ENCODE results near the gene HDGFL2.

The HDGFL2 gene

GRCh38 chr19:4444765-4445741 lies 27.0 kb upstream of the HDGFL2 start:
- DNase-seq (ENCODE audit: low read depth, low spot score), result no peak

- DNase-seq (ENCODE audit: low read depth, low spot score), result no peak
Observed at GRCh38 chr19:4445963-4446703, 26.0 kb upstream of the HDGFL2 start.

DNA sequence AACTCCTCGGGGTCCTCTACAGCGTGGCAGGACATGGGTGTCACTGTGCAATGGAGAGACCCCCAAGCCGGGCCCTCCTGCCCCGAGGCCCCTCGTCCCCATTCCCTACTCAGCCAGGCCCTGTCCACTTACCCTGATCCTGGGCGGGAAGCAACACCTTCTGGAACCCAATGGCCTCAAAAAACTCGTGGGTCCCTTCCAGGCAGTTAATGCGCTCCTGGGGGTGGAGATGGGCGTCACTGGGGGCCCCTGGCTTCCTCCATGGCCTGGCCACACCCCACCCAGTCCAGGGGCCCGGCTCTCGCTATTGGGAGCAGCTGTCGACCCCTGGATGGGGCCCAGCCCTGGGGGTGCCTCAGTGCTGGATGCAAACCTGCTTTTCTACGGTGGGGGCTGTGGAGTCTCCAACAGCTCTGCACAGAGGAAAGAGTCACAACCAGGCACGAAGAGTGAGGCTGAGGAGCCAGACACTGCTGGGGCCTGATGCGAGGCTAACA lies 25.3 kb upstream of the HDGFL2 start:
- no peak for DNase-seq (ENCODE audit: low read depth, low spot score)

DNA sequence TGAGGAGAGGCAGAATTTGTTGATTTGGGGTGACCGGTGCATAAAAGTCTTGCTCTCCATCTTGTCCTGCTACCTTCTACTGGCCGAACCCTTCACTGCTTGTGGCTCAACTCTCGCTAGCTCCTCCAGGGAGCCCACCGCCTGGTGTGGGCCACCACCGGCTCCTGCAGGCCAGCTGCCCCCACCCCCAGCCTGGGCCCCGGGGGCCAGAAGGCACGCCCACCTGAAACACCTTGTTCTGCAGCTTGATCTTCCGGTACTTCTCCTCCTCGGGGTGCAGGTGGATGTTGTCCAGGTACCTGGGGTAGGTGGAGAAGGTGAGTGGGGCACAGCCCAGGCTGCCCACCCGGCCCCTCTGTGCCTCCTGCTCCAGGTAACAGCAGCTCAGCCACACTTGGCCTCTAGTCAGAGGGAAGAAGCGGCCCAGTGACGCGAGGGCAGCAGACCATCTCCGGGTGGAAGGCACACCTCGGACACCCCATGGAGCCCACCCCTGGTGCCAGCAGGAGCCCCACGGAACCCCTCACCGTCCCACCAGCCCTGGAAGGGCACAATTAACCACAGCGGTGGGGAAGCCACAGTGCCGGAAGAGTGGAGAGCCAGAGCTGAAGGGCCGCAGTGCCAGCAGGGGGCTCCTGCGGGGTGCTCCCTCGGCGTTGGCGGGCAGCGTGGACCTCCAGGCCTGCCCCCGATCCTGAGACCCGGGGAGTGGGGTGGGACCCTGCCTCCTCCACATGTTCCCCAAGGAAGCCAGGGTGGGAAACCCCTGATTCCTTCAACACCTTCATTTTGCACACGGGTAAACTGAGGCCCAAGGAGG lies 24.6 kb upstream of the HDGFL2 start:
- no peak for DNase-seq (ENCODE audit: low read depth, low spot score)

GRCh38 chr19:4448147-4448985 lies 23.7 kb upstream of the HDGFL2 start:
- DNase-seq (ENCODE audit: low read depth, low spot score), result no peak

DNA sequence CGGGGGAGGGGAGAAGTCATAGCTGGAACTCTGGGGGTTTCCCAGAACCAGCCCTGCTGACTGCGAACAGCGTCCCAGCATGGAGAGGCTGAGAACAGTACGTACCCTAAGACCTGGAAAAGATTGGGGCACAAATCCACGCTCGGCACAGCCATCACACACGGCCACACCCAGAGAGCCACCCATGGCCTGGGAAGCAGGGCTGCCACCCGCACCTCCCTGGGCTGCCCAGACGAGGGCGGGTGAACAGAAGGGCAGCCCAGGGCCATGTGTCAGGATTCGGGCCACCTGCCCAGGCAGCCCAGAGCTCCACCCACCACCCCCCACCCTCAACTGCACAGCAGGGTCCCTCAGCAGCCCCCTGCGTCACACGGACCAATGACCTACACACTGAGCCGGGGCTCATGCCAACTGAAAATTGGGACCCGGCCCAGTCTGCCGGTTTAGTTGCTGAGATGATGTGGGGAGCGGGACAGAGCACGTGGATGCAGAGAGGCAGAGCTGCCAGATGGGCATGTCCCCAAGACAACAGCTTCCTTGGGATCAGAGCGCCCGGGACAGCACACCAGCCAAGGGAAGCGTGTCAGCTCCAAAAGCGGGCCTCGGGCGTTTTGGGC lies 23.0 kb upstream of the HDGFL2 start:
- DNase-seq (ENCODE audit: low read depth, low spot score), result no peak

GRCh38 chr19:4449639-4450028 lies 22.5 kb upstream of the HDGFL2 start:
- DNase-seq (ENCODE audit: low read depth, low spot score), result no peak

- DNase-seq (ENCODE audit: low read depth, low spot score), result no peak
Observed at GRCh38 chr19:4452230-4452990, 19.7 kb upstream of the HDGFL2 start.

- DNase-seq (ENCODE audit: low read depth, low spot score), result no peak
Observed at GRCh38 chr19:4453232-4454179, 18.6 kb upstream of the HDGFL2 start.

DNA sequence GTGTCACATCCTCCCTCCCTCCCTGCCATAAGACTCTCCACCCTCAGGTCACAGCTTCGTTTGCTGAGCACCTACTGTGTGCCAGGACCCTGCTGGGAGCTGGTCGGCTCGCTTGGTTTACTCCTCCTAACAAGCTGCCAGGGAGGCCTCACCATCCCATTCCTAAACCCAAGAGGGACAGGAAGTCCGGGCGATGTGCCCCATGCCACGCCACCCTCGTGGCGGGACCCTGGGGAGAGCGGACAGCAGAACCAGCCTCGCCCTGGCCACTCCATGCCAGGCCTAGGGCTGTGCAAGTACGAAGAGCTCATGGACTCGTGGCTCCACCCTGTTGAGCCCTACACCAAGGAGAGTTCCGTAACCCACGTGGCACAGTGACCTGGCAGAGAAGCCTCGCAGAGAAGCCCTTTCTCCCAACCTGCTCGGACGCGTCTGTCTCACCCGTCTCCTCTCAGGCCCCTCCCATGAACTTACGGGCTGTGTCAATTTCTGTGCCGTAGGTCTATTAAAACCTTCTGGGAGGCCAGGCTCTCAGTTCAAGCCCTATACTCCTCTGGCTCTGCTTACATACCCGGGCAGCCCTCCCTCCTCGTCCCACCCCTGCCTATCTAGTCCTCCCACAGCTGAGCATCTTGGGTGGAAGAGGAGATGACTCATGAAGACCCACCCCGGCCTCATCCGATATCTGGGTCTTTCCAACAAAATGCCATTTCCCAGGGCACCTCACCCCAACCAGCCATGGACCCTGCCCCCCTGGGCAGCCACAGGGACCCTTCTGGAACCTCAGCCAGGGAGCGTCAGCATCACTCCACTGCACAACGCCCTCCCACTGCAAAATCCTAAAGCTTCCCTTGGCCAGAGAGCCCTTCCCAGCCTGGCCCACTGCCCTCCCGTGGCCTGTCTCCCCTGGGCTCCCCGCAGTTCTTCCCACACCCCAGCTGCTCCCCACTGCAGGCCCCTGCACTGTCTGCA lies 17.1 kb upstream of the HDGFL2 start:
- peak; percentile 55 for DNase-seq (ENCODE audit: low read depth, low spot score)

DNA sequence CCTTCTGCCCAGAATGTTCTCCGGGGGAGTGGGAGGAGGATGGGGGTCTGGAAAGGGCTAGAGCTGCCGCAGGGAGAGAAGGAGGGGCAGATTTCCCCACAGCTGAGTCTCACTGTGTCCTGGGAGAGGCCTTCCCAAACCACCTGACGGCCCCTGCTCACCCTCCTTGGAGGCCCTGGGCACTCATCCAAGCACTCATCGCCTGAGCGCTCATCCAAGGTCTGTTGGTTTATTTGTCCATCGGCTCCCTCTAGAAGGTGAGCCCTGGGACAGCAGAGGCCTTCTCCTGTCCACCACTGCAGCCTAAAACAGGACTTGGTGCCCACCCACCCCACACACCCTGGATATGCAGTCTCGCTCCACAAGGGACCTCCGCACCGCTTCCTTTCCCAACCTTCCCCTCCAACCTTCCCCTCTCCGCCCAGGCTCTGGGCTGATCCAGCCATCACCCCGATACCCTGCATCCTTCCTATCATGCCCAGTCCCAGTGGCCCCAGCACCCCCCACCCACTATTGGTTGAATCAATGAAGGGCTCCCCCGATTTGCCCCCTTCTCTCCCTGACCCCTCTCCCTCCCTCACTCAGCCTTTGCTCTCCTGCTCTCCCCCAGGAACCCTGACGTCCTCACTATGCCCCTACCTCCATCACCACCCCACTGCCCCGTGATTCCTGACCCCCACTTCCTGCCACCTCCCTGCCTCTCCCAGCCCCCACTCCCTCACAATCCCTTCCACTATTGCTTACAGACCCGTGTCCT lies 16.2 kb upstream of the HDGFL2 start:
- peak; percentile 61 for DNase-seq (ENCODE audit: low read depth, low spot score)

DNA sequence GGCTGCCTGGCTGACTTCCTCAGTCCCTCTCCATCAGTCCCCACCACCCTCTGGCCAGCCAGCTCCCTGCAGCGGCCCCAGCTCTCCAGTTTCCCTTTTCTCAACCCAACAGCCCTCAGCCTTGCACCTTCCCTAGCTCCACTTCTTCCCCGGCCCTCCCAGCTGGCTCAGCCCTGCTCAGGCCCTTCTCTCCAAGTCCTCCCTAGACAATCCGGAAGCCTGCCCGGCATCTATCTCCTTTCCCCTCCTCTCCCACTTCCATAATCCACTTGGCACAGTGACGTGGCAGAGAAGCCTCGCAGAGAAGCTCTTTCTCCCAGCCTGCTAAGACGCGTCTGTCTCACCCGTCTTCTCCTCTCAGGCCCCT lies 15.6 kb upstream of the HDGFL2 start:
- peak; percentile 29 for DNase-seq (ENCODE audit: low read depth, low spot score)

DNA sequence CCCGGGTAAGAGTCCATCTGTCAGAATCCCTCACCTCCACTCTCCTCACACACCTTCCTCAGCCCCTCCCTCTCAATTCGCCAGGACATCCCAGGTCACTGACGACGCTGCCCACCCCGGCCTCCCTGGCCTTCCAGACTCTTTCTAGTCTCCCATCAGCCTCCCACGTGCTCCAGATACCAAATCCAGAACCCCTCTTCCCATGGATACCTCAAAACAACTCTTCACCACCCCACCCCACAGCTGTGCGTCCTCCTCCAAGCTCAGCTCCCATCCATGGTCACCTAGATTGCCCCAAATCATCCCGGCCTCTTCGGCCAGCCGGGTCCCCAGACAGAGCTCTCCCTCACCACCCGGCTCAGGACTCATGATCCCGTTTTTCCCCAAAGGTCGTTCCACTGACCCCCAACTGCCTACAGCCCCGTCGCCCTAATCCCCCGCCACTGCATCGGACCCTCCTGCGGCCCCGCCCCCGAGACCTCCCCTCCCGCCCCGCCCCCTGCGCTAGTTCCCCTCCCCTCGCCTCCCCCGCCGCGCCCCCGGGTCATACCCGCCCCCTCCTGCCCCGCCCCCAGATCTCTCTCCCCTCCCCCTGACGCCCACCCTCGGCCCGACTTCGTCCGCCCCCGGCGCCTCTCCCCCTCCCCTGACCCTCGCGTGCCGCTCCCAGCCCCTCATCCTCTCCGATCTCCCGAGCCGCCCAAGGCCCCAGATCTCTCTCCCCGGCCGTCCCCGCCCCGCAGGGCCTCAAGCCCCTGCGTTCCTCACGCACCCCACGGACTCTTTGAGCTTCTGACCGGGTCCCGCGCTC lies 15.0 kb upstream of the HDGFL2 start:
- peak; percentile 29 for DNase-seq (ENCODE audit: low read depth, low spot score)

GRCh38 chr19:4457654-4458395 lies 14.3 kb upstream of the HDGFL2 start, which contains the start of gene UBXN6:
Gene UBXN6 (minus strand): TSS chr19:4457794. CDS start chr19:4457697, 97 bp downstream.
- DNase-seq (ENCODE audit: low read depth, low spot score), result peak; percentile 84
